ENCODE results near the gene AURKB. TPM values are rescaled to one million over a fixed set of nuclear protein-coding genes. Genes with fewer than 3 reads are reported as not detected.

The AURKB gene
- polyA plus RNA-seq, 1 donor (not counting 4 experiments of a cell fraction or from before 2014, with no cell fraction given), result 12.6 TPM

- Histone ChIP-seq H3K4me2 (ENCODE audit: control insufficient read depth, extremely low read depth, insufficient read depth, low read depth, low read length) (peak within 1 kb of the TSS; percentile 88), H3K79me2 (ENCODE audit: control insufficient read depth, insufficient read depth, low read length) (peaks cover 14% of the 10 kb centered on the region), H3K9ac (ENCODE audit: control insufficient read depth, extremely low read depth, insufficient read depth, low read length) (peak within 1 kb of the TSS; percentile 82), H2AFZ (ENCODE audit: control insufficient read depth, low read length) (peak within 1 kb of the TSS; percentile 67), H3K9me3 (ENCODE audit: control insufficient read depth, low read depth, low read length) (no peaks in the 10 kb centered on the region), H3K4me1 (ENCODE audit: control insufficient read depth, extremely low read depth, insufficient read depth, low read length) (peaks cover 33% of the 10 kb centered on the region), H3K36me3 (ENCODE audit: control insufficient read depth in 2 of 2, extremely low read depth in 1 of 2, insufficient read depth in 2 of 2, low read length in 2 of 2) (no peaks in the 10 kb centered on the region), H3K4me3 (ENCODE audit: control insufficient read depth in 2 of 3, extremely low read depth in 1 of 3, insufficient read depth in 2 of 3, low read depth in 1 of 3, low read length in 3 of 3) (peak within 1 kb of the TSS; percentile 73 to 93 (median 84)), H4K20me1 (ENCODE audit: control insufficient read depth, extremely low read depth, insufficient read depth, low read length) (no peaks in the 10 kb centered on the region), H3K27ac (ENCODE audit: control insufficient read depth, insufficient read depth, low read length) (peak within 1 kb of the TSS; percentile 62), H3K27me3 (ENCODE audit: control insufficient read depth, extremely low read depth, insufficient read depth, low read length) (no peaks in the 10 kb centered on the region), H3K9me1 (ENCODE audit: control insufficient read depth, extremely low read depth, insufficient read depth, low read length) (no peaks in the 10 kb centered on the region)
- TF ChIP-seq CTCF (optimal IDR thresholded peaks at IDR 0.05 in 1 of 3, IDR thresholded peaks at IDR 0.05 in 1 of 3, conservative IDR thresholded peaks at IDR 0.05 in 1 of 3; ENCODE audit: extremely low read depth in 1 of 3, insufficient read depth in 2 of 3, low read length in 3 of 3) (peak in 1 of 3 experiments; percentile 23), EZH2 (IDR thresholded peaks at IDR 0.05; ENCODE audit: low read length) (no peak)
- dilution Hi-C loops (cut with MboI; ENCODE audit: extremely low pct_ligation_motif_present, low sequenced_read_pairs), result no loop called here
- DNase-seq (ENCODE audit: low read depth, low spot score), result peak; percentile 88
- FAIRE-seq, result peak; percentile 72
These were observed 20.5 kb downstream of the AURKB start, which contains the start of gene BORCS6 for GRCh38 chr17:8189711-8190477. Gene BORCS6 (minus strand): TSS chr17:8190180. CDS start chr17:8190140, 40 bp downstream.

- Histone ChIP-seq H3K36me3 (ENCODE audit: control insufficient read depth in 2 of 2, extremely low read depth in 1 of 2, insufficient read depth in 2 of 2, low read length in 2 of 2) (no peaks in the 10 kb centered on the region), H3K27me3 (ENCODE audit: control insufficient read depth, extremely low read depth, insufficient read depth, low read length) (no peaks in the 10 kb centered on the region), H3K79me2 (ENCODE audit: control insufficient read depth, insufficient read depth, low read length) (peaks cover 14% of the 10 kb centered on the region), H3K4me3 (ENCODE audit: control insufficient read depth in 2 of 3, extremely low read depth in 1 of 3, insufficient read depth in 2 of 3, low read depth in 1 of 3, low read length in 3 of 3) (peak overlapping the region; percentile 73 to 93 (median 84)), H2AFZ (ENCODE audit: control insufficient read depth, low read length) (peak overlapping the region; percentile 67), H3K4me2 (ENCODE audit: control insufficient read depth, extremely low read depth, insufficient read depth, low read depth, low read length) (peak overlapping the region; percentile 88), H3K9me3 (ENCODE audit: control insufficient read depth, low read depth, low read length) (no peaks in the 10 kb centered on the region), H3K4me1 (ENCODE audit: control insufficient read depth, extremely low read depth, insufficient read depth, low read length) (peaks cover 33% of the 10 kb centered on the region), H4K20me1 (ENCODE audit: control insufficient read depth, extremely low read depth, insufficient read depth, low read length) (no peaks in the 10 kb centered on the region), H3K27ac (ENCODE audit: control insufficient read depth, insufficient read depth, low read length) (peak overlapping the region; percentile 62), H3K9ac (ENCODE audit: control insufficient read depth, extremely low read depth, insufficient read depth, low read length) (peak overlapping the region; percentile 82), H3K9me1 (ENCODE audit: control insufficient read depth, extremely low read depth, insufficient read depth, low read length) (no peaks in the 10 kb centered on the region)
- DNase-seq (ENCODE audit: low read depth, low spot score), result no peak
- TF ChIP-seq CTCF (optimal IDR thresholded peaks at IDR 0.05 in 1 of 3, IDR thresholded peaks at IDR 0.05 in 1 of 3, conservative IDR thresholded peaks at IDR 0.05 in 1 of 3; ENCODE audit: extremely low read depth in 1 of 3, insufficient read depth in 2 of 3, low read length in 3 of 3), result no peak
- no peak for TF ChIP-seq EZH2 (IDR thresholded peaks at IDR 0.05; ENCODE audit: low read length)
- dilution Hi-C loops (cut with MboI; ENCODE audit: extremely low pct_ligation_motif_present, low sequenced_read_pairs), result no loop called here
- FAIRE-seq, result no peak
These were observed 21.2 kb downstream of the AURKB start for GRCh38 chr17:8189041-8189710.

Data from keratinocyte (primary cell).